Liver (tissue), 9 donors: ENCODE data around the gene HYOU1. TPM values are rescaled to one million over a fixed set of nuclear protein-coding genes. Genes with fewer than 3 reads are reported as not detected.

ENCODE experiments used
- DNase-seq: peaks from one replicate; pipeline ENCODE4 v3.0.0-alpha.2; 2017; ENCODE audit warnings: low spot score
- H3K27ac ChIP-seq, 2 donors: one replicate each; pipeline ENCODE4 v1.7.0; 2013; ENCODE audit warnings: inconsistent platforms in 2 of 2, low read length in 2 of 2, control low read depth in 1 of 2, low read depth in 1 of 2, mild to moderate bottlenecking in 1 of 2
- H3K27me3 ChIP-seq, 4 donors: one replicate each; pipeline versions ENCODE4 v1.6.1 to v1.7.0; 2013; ENCODE audit warnings: low read length in 3 of 4, inconsistent platforms in 1 of 4, mild to moderate bottlenecking in 1 of 4, moderate library complexity in 1 of 4; ENCODE audit not compliant: control insufficient read depth in 4 of 4, insufficient read depth in 4 of 4
- H3K36me3 ChIP-seq, 4 donors: one replicate each; pipeline versions ENCODE4 v1.6.1 to v1.7.0; 2013; ENCODE audit warnings: low read length in 3 of 4, mild to moderate bottlenecking in 3 of 4, low read depth in 1 of 4, moderate library complexity in 1 of 4; ENCODE audit not compliant: control insufficient read depth in 4 of 4, insufficient read depth in 3 of 4
- H3K4me1 ChIP-seq, 4 donors: one replicate each; pipeline versions ENCODE4 v1.6.1 to v1.7.0; 2013; ENCODE audit warnings: low read length in 3 of 4, mild to moderate bottlenecking in 3 of 4, moderate library complexity in 1 of 4; ENCODE audit not compliant: control insufficient read depth in 4 of 4, insufficient read depth in 4 of 4
- H3K4me3 ChIP-seq, 3 donors: one replicate each; pipeline versions ENCODE4 v1.6.1 to v1.7.0; 2013; ENCODE audit warnings: low read length in 3 of 3, control low read depth in 1 of 3, low read depth in 1 of 3, mild to moderate bottlenecking in 1 of 3
- H3K9ac ChIP-seq, 2 donors: one replicate each; pipeline ENCODE4 v1.7.0; 2013; ENCODE audit warnings: low read length in 2 of 2, mild to moderate bottlenecking in 2 of 2, moderate library complexity in 2 of 2, control low read depth in 1 of 2, low read depth in 1 of 2
- H3K9me3 ChIP-seq, 4 donors: one replicate each; pipeline versions ENCODE4 v1.6.1 to v1.7.0; 2013; ENCODE audit warnings: low read length in 3 of 4; ENCODE audit not compliant: control insufficient read depth in 4 of 4
- ATF3 ChIP-seq: IDR thresholded peaks from 2 replicates; pipeline ENCODE4 v1.6.1; 2016; ENCODE audit warnings: antibody characterized with exemption
- CTCF ChIP-seq: fragments of 150-350 bp; IDR thresholded peaks from 2 replicates; pipeline ENCODE4 v1.5.1; 2017; ENCODE audit warnings: improper control_type of control experiment, low read depth, low read length; ENCODE audit not compliant: missing input control
- EGR1 ChIP-seq, 2 donors: IDR thresholded peaks; 2 replicates each; pipeline ENCODE4 v1.6.1; 2016 to 2018; ENCODE audit warnings: antibody characterized with exemption in 2 of 2, low read depth in 2 of 2
- FOXA1 ChIP-seq: IDR thresholded peaks from 2 replicates; pipeline ENCODE4 v1.6.1; 2016; ENCODE audit warnings: antibody characterized with exemption
- FOXA2 ChIP-seq: IDR thresholded peaks from 2 replicates; pipeline ENCODE4 v1.6.1; 2016; ENCODE audit warnings: antibody characterized with exemption
- GABPA ChIP-seq, 2 donors: IDR thresholded peaks in 1 of 2; conservative IDR thresholded peaks in 1 of 2; 2 replicates each; pipeline ENCODE4 v1.6.1; 2016; ENCODE audit warnings: antibody characterized with exemption in 2 of 2, mild to moderate bottlenecking in 1 of 2, moderate library complexity in 1 of 2
- HNF4A ChIP-seq, 2 donors: conservative IDR thresholded peaks; 2 replicates each; pipeline ENCODE4 v1.6.1; 2016; ENCODE audit warnings: antibody characterized with exemption in 2 of 2, mild to moderate bottlenecking in 2 of 2
- HNF4G ChIP-seq: IDR thresholded peaks from 2 replicates; pipeline ENCODE4 v1.6.1; 2016; ENCODE audit warnings: antibody characterized with exemption
- JUND ChIP-seq, 2 donors: IDR thresholded peaks; 2 replicates each; pipeline ENCODE4 v1.6.1; 2016; ENCODE audit warnings: antibody characterized with exemption in 2 of 2
- MAX ChIP-seq: IDR thresholded peaks from 2 replicates; pipeline ENCODE4 v1.6.1; 2016; ENCODE audit warnings: antibody characterized with exemption
- NR2F2 ChIP-seq: IDR thresholded peaks from 2 replicates; pipeline ENCODE4 v1.6.1; 2016; ENCODE audit warnings: antibody characterized with exemption
- RAD21 ChIP-seq, 2 donors: IDR thresholded peaks; 2 replicates each; pipeline ENCODE4 v1.6.1; 2016; ENCODE audit warnings: antibody characterized with exemption in 2 of 2, mild to moderate bottlenecking in 2 of 2
- RXRA ChIP-seq, 2 donors: IDR thresholded peaks; 2 replicates each; pipeline ENCODE4 v1.6.1; 2017 to 2018; ENCODE audit warnings: antibody characterized with exemption in 2 of 2, mild to moderate bottlenecking in 1 of 2
- SP1 ChIP-seq: IDR thresholded peaks from 2 replicates; pipeline ENCODE4 v1.6.1; 2018; ENCODE audit warnings: antibody characterized with exemption, mild to moderate bottlenecking
- TAF1 ChIP-seq: conservative IDR thresholded peaks from 2 replicates; pipeline ENCODE4 v1.6.1; 2016; ENCODE audit warnings: antibody characterized with exemption, mild to moderate bottlenecking
- YY1 ChIP-seq: IDR thresholded peaks from 2 replicates; pipeline ENCODE4 v1.6.1; 2016; ENCODE audit warnings: antibody characterized with exemption, mild to moderate bottlenecking
- ZBTB33 ChIP-seq: IDR thresholded peaks from 2 replicates; pipeline ENCODE4 v1.6.1; 2016; ENCODE audit warnings: antibody characterized with exemption
- WGBS: extraction: QIAGEN DNeasy Blood & Tissue Kit; methylation state at CpG from one replicate; pipeline ENCODE4 v1.1.7; 2013; 5-methylcytosine and 5-hydroxymethylcytosine counted together
- polyA plus RNA-seq, 2 donors: library from polyadenylated mRNA; stranded (reverse) in 1 of 2; unstranded in 1 of 2; fragments of 200-250 nt in 1 of 2; fragments of >200 nt in 1 of 2; fragmentation: Nextera tagmentation in 1 of 2; extraction: Ambion mirVana in 1 of 2; gene quantifications; one replicate each; pipeline versions ENCODE4 v1.2.1 to v1.2.3, GENCODE V29; 2013 to 2015
- total RNA-seq, 2 donors: library from RNA; depleted of rRNA; stranded (reverse); fragments of >200 nt; gene quantifications; one replicate each; pipeline ENCODE4 v1.2.3, GENCODE V29; 2014
- TF ChIP-seq, protein P1 (sequence below): IDR thresholded peaks from 2 replicates; pipeline ENCODE4 v1.6.1; 2016; ENCODE audit warnings: antibody characterized with exemption, mild to moderate bottlenecking
- donor health status: healthy.
- donor health status: healthy.
- donor health status: healthy.
- donor health status: healthy.
- donor health status: healthy.

HYOU1 gene
- total and polyA plus RNA-seq, 4 donors: 41.6 to 270 (median 119) TPM

DNA sequence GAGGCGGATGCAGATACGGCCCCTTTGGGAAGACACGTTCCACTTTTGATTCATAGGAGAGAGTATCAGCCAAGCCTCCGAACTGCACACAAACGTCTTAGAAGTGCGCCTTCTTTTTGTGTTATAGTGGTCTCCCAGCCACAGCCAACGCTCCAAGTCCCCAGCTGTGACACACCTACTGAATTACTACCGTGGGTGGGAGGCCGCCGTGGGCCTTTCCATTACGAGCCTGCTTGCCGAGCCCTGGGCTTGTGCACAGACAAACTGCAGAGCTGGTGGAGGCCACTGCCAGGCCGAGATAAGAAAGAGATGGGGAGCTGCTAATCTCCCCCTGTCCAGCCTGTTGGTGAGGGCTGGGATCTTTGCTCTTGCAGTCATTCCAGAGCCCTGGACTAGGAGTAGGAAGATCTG lies 28.4 kb upstream of the HYOU1 start:
- H3K27me3 ChIP-seq: no peaks in the 10 kb centered on the region
- TF ChIP-seq HNF4A (conservative IDR thresholded peaks at IDR 0.05) (no peak), HNF4G (no peak), EGR1 (IDR thresholded peaks at IDR 0.05; ENCODE audit: low read depth in 2 of 2) (no peak), FOXA2 (no peak), TAF1 (no peak), MAX (no peak), FOXA1 (no peak), YY1 (no peak)
- TF ChIP-seq, protein P1, sequence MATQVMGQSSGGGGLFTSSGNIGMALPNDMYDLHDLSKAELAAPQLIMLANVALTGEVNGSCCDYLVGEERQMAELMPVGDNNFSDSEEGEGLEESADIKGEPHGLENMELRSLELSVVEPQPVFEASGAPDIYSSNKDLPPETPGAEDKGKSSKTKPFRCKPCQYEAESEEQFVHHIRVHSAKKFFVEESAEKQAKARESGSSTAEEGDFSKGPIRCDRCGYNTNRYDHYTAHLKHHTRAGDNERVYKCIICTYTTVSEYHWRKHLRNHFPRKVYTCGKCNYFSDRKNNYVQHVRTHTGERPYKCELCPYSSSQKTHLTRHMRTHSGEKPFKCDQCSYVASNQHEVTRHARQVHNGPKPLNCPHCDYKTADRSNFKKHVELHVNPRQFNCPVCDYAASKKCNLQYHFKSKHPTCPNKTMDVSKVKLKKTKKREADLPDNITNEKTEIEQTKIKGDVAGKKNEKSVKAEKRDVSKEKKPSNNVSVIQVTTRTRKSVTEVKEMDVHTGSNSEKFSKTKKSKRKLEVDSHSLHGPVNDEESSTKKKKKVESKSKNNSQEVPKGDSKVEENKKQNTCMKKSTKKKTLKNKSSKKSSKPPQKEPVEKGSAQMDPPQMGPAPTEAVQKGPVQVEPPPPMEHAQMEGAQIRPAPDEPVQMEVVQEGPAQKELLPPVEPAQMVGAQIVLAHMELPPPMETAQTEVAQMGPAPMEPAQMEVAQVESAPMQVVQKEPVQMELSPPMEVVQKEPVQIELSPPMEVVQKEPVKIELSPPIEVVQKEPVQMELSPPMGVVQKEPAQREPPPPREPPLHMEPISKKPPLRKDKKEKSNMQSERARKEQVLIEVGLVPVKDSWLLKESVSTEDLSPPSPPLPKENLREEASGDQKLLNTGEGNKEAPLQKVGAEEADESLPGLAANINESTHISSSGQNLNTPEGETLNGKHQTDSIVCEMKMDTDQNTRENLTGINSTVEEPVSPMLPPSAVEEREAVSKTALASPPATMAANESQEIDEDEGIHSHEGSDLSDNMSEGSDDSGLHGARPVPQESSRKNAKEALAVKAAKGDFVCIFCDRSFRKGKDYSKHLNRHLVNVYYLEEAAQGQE: no peak
- peak overlapping the region; percentile 31 to 85 for H3K9ac ChIP-seq

GRCh38 chr11:119084663-119085436 lies 27.8 kb upstream of the HYOU1 start, which contains the start of gene HMBS:
HMBS (plus strand) TSS chr11:119084881; CDS start chr11:119085034, 153 bp downstream.
- H3K27ac ChIP-seq: peak within 1 kb of the TSS; percentile 94 to 95
- H3K9ac ChIP-seq: peak within 1 kb of the TSS; percentile 31 to 85
- under 1% methylated on average over 45 of the region's 45 CpGs for WGBS
- H3K4me1 ChIP-seq: peaks cover 5 to 17% (median 10%) of the 10 kb centered on the region in 4 donors
- DNase-seq: peak; percentile 95
- TF ChIP-seq FOXA2: no peak
- peak; percentile 69 for TF ChIP-seq YY1
- TF ChIP-seq JUND (IDR thresholded peaks at IDR 0.05): no peak
- TF ChIP-seq TAF1: peak; percentile 57
- TF ChIP-seq FOXA1: no peak
- TF ChIP-seq MAX: peak; percentile 81
- TF ChIP-seq NR2F2: peak; percentile 64
- peak in 1 of 2 donors; percentile 41 for TF ChIP-seq RXRA (IDR thresholded peaks at IDR 0.05)
- TF ChIP-seq GABPA (IDR thresholded peaks at IDR 0.05 in 1 of 2, conservative IDR thresholded peaks at IDR 0.05 in 1 of 2): peak; percentile 76 to 92
- TF ChIP-seq RAD21 (IDR thresholded peaks at IDR 0.05): no peak
- TF ChIP-seq CTCF: no peak
- no peak for TF ChIP-seq HNF4A (conservative IDR thresholded peaks at IDR 0.05)
- no peak for TF ChIP-seq HNF4G
- TF ChIP-seq ATF3: no peak
- TF ChIP-seq, protein P1: no peak
- peak; percentile 72 for TF ChIP-seq SP1
- TF ChIP-seq ZBTB33: no peak
- H3K4me3 ChIP-seq: peak within 1 kb of the TSS; percentile 69 to 94 (median 84)
- peaks cover 5 to 24% (median 18%) of the 10 kb centered on the region in 4 donors for H3K36me3 ChIP-seq
- H3K9me3 ChIP-seq: no peaks in the 10 kb centered on the region
- H3K27me3 ChIP-seq: no peaks in the 10 kb centered on the region

More for the DNA sequence above, 28.4 kb upstream of the HYOU1 start:
- peak; percentile 79 for DNase-seq
- Histone ChIP-seq H3K9me3 (no peaks in the 10 kb centered on the region), H3K4me3 (peak overlapping the region; percentile 69 to 92 (median 83)), H3K27ac (peak overlapping the region; percentile 59 to 95), H3K4me1 (peaks cover 5 to 17% (median 10%) of the 10 kb centered on the region in 4 donors), H3K36me3 (peaks cover 6 to 21% (median 17%) of the 10 kb centered on the region in 4 donors)
- WGBS: 2% methylated on average over 13 of the region's 13 CpGs
